Stimulated activated CD8-positive, alpha-beta memory T cell treated with anti-CD3 and anti-CD28 coated beads, Interleukin-12 subunit alpha, Interleukin-12 subunit beta, amount 100 ng/mL, for 1 hour (primary cell): ENCODE measurements around the gene GALR2.

ENCODE experiments used
- DNase-seq: peaks from one replicate; pipeline ENCODE4 v3.0.0-alpha.2; 2020; ENCODE audit warnings: low read depth

Gene GALR2

GRCh38 chr17:76094046-76094445, 19.5 kb downstream of the GALR2 start:
- no peak for DNase-seq

DNA sequence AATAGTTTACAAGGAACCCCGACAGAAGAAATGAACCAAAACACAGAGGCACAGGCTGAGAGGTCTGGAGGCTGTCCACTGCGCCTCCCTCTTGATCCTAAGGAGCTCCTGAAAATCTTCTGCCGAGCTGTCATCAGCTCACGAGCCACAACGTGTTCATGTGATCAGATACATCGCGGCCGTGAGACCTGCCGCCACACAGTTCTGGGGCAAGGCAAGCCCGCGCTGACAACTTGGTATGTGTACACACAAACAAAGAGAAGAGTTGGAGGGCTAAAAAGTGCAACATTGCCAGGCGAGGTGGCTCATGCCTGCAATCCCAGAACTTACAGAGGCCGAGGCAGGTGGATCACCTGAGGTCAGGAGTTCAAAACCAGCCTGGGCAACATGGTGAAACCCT, 21.4 kb downstream of the GALR2 start:
- no peak for DNase-seq

DNA sequence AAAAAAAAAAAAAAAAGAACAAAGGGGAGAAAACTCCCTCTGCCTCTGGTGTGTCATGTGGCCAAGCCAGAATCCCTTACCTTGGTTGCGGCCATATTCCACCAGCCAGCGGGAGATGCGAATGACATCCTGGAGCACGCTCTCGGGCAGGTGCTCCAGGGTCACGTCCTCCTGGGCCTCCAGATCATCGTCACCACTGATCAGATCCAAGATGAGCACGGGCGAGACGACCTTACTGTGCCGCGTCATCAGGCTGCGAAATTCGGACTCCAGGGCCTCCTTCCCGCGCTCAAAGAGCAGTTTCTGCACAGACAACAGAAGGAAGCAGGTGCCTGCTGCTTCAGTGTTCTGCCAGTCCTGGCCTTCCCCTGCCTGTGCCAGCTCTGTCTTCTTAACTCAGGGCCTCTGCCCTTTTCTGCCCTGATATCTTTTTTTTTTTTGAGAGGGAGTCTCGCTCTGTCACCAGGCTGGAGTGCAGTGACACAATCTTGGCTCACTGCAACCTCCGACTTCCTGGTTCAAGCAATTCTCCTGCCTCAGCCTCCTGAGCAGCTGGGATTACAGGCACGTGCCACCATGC, 23.2 kb downstream of the GALR2 start:
- no peak for DNase-seq

DNA sequence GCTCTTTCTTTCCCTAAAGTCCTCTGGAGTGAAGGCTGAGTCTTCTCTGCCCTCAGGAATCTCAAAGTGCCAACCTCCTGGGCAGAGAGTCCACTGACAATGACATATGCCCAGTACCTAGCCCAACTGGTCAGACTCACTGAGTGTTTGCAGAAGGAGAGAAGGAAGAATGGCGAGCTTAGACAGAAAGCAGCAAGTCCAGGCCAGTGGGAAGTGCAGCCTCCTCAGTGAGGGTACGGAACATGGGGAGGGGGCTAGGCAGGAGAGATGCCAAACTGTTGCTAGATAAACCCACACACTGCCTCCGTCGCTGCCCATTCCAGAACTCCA, 28.3 kb downstream of the GALR2 start:
- no peak for DNase-seq

DNA sequence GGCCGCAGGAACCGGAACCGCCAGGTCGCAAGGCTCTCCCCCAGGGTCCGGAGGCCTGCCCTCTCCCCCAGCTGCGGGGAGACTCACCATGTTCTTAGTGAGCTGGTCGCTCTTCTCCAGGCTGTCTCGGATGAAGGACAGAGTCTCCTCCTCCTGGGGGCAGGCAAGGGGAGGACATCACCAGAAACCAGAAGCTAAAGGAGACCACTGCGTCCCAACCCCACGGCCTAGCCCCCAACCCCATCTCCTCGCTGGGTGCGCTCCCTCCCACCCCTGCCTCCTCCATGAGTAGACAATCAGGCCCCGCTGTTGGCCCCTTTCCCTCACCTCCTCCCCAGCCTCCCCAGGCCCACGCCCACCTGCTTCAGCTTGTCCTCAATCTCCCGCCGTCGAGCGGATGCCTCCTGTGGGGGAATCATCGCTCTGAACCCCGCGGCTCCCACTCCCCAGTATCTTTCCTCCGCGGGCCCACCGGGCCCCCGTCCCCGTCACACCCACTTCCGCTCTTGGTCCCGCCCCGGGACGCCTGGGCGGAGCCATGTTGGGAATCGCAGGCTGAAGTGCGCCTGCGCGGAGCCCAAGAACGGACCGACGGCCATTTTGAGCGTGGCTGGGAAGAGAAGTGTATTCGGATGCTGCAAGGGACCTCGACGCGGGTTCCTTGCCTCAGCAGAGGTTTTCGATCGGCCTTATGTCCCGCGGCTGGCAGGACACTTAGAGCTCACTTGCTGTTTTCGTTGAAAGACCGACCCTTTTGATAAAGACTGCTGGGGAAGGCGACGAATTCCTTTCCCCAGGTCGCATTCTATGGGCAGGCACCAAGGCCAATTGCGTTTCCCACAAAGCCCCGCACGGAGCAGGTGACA, 28.9 kb downstream of the GALR2 start, which contains the start of gene EXOC7:
TSS of gene EXOC7 (minus strand) at position 514 of the 866 bp plus-strand sequence. CDS start at position 419, 95 bp downstream.
- peak; percentile 88 for DNase-seq

GRCh38 chr17:76104140-76104895, 29.7 kb downstream of the GALR2 start:
- no peak for DNase-seq

DNA sequence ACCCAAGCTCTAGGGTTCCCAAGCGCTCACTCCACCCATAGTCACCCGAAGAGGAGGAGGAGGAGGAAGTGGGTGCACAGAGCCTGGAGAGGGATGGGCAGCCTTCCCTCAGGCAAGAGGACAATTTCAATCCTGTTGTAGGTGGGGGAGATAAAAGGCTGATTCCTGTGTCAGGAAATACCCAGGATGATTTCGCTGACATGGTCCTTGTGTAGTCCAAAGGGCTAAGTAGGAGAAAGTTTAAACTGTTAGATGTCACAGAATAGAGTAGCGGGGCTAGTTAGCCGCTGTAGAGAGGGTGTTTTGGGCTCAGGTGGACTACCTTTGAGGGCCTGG, 30.3 kb downstream of the GALR2 start:
- no peak for DNase-seq

DNA sequence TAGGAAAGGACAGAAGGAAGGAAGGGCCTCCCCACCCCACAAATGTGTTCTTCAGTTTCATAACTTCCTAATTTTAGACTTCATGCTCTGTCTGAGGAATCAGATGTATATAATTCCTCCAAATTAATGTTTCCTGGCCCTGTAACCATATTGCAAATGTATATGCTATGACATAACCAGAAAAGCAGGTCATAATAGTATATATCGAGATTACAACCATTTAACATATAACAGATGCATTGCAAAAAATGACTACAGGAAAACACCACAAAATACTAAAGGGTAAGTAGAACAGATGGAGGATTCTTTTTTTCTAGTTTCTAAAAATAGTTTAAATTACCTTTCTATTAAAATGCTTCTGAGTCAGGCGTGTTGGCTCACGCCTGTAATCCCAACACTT, 32.1 kb downstream of the GALR2 start:
- no peak for DNase-seq

GRCh38 chr17:76107509-76107908, 32.9 kb downstream of the GALR2 start:
- no peak for DNase-seq

GRCh38 chr17:76111956-76112355, 37.4 kb downstream of the GALR2 start:
- no peak for DNase-seq

GRCh38 chr17:76115138-76115754, 40.7 kb downstream of the GALR2 start:
- DNase-seq = no peak

GRCh38 chr17:76119409-76120371, 45.1 kb downstream of the GALR2 start:
- no peak for DNase-seq

GRCh38 chr17:76120658-76121008, 46.1 kb downstream of the GALR2 start:
- no peak for DNase-seq

GRCh38 chr17:76121932-76122430, 47.4 kb downstream of the GALR2 start:
- no peak for DNase-seq

GRCh38 chr17:76122431-76123190, 48.0 kb downstream of the GALR2 start:
- no peak for DNase-seq

DNA sequence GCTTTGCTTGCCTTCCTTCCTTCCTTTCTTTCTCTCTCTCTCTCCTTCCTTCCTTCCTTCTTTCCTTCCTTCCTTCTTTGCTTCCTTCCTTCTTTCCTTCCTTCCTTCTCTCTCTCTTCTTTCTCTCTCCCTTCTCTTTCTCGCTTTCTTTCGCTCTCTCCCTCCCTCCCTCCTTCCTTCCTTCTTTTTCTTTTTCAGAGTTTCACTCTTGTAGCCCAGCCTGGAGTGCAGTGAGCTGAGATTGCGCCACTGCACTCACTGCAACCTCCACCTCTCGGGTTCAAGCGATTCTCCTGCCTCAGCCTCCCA, 48.6 kb downstream of the GALR2 start:
- DNase-seq = no peak

DNA sequence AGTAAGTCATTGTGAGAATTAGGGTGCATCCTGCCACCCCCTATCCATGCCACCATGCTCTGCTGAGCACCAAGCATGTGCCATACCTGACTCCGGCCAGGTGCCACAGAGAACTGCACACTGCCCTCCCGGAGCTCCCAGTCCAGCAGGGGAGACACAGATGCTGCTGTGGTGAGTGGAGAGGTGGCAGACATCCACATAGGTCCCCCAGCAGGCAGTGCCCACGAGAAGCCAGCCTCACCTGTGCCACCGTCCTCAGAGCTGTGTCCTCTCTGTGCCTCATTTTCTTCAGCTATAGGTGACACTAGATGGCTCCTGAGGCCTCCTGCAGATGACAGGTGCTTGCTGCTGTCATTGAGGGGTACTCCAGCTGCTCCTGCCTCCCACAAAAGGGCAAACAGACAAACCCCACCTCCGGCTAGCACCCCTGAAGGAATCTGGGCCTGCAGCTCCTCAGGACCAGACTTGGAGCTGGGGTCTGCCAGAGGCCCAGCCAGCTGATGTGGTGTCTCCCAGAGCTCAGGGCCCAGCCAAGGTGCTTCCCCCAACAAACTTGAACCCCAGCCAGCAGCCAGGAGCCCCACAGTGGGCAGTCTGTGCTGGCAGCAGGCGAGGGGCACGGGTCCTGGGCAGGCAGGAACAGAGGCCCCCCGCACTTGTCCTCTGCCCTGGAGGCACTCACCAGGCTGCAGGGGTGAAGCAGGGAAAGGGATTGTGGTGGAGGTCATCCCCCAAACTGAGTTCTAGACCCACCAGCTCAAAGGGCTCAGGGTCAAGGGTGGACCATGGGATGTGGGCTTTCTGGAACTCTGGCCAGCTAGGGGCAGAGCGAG, 49.4 kb downstream of the GALR2 start:
- DNase-seq = no peak

- DNase-seq = no peak
Observed at GRCh38 chr17:76124582-76125390, 50.2 kb downstream of the GALR2 start.

DNA sequence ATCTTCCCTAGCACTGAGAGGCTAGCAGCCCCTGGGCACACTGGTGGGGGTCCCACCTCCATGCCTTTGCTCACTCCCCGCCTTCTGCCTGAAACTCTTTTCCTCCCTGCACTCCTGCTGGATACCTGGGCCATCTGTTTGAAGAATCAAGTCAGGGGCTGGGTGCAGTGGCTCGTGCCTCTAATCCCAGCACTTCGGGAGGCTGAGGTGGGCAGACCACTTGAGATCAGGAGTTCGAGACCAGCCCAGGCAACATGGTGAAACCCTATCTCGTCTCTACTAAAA, 50.8 kb downstream of the GALR2 start:
- no peak for DNase-seq
